Fibroblast of skin of right quadriceps (primary cell): ENCODE measurements around the gene NCOA7.
"Not testable (repeated sequence)": the region's sequence is repeated elsewhere in the genome, so short reads cannot be mapped to it uniquely, and the experiment has no call there.

Source experiments
- DNase-seq: peaks from one replicate; pipeline ENCODE4 v3.0.0-alpha.2; 2013

The NCOA7 gene

DNA sequence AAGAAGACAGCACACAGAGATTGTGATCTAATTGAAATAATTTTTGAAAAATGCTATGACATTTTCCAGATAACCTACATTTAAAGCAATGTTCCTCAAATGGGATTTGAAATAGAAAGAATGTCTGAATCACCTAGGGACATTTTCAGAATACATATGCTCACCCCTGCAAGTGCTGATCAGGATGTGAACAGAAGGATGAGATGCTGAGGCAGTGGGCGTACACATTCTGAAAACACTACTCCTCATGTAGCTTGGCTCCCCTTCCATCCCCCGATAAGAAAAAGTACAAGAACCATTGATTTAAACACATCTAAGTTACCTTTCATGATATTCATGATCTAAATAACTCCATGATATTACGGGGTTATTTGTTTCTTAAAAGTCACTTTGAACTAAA, 136.0 kb downstream of the NCOA7 start:
- DNase-seq: no peak

DNA sequence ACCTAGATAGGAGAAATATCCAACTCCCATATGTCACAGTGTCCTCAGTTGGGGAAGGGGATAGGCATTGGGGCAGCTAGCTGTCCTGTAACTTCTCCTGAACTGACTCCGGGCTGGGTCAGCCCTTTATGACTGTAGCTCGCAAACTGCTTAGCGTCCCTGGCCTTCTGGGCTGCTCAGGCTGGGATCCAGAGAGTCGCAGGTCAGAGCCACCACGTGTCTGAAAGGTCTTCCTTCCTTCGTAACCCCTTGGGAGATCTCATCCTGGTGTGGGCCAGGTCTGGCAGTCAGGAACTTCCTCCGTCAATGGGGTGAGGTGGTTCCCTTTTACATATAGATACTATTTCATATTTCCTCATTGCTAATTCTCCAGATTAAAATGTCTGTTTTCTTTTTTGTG, 137.0 kb downstream of the NCOA7 start:
- DNase-seq: no peak

DNA sequence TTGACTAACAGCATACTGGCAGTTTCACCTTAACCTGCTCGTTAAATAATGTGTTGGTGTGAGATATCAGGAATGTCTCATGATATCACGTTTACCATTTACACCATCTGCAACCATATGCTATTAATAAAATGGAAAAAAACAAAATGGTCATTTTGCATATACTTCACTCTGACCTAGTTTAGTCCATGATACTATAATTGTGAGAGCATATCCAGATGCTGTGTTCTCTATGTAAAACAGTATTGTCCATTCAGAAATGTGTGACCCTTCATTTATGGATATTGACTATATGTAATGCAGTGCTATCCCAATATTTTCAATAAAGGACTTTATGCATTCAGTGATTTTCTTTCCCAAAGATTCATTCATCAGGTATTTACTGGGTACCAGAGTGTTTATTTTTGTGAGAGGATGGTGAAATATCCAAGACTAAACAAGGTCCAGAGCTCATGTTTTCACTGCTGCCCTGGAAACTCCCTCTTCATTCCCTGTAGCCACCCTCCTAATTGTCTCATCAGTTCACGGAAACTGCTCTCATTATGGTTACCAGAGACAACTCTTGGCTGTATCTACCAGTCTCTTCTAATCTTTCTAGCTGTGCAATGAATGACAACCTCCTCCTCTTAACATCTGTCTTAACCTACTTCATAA, 140.1 kb downstream of the NCOA7 start:
- DNase-seq: no peak

DNA sequence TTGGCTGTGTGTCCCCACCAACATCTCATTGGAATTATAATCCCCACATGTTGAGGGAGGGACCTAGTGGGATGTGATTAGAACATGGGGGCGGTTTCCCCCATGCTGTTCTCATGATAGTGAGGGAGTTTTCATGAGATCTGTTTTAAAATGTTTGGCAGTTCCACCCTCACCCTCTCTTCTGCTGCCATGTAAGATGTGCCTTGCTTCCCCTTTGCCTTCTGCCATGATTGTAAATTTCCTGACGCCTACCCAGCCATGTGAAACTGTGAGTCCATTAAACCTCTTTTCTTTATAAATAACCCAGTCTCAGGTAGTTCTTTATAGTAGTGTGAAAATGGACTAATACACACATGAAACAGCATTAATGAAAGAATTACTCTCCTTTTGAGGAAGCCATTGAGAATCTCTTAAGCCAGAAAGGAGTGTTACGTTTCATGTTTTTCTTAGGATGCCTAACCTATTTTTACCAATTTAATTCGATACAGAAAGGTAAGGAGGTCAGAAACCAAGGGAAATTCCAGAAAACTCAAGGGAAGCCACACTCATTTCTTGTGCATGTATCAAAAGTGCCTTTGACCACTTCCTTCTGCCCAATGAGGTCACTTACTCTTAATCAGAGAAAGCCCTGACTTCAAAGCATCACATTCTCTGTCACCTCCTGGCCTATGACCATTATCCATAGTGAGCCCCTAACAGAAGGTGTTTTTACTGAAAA, 141.1 kb downstream of the NCOA7 start:
- no peak for DNase-seq

DNA sequence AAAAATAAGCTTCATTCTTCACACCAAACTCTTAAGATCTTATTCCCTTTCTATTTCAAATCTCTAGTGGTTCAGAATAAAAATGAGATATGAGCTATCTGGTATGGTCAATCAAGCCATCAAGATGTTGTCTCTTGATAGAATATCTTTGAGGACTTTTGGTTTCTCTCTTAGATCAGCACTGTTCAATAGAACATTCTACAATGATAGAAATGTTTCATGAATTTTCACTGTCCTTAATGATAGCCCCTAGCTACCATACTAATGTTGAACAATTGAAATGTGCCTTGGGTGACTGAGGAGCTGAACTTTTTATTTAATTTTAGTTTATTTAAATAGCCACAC, 141.7 kb downstream of the NCOA7 start:
- DNase-seq: no peak

DNA sequence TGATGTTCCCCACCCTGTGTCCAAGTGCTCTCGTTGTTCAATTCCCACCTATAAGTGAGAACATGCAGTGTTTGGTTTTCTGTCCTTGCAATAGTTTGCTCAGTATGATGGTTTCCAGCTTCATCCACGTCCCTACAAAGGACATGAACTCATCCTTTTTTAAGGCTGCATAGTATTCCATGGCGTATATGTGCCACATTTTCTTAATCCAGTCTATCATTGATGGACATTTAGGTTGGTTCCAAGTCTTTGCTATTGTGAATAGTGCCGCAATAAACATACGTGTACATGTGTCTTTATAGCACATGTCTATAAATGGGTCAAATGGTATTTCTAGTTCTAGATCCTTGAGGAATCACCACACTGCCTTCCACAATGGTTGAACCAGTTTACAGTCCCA, 144.8 kb downstream of the NCOA7 start:
- not testable (repeated sequence) for DNase-seq

DNA sequence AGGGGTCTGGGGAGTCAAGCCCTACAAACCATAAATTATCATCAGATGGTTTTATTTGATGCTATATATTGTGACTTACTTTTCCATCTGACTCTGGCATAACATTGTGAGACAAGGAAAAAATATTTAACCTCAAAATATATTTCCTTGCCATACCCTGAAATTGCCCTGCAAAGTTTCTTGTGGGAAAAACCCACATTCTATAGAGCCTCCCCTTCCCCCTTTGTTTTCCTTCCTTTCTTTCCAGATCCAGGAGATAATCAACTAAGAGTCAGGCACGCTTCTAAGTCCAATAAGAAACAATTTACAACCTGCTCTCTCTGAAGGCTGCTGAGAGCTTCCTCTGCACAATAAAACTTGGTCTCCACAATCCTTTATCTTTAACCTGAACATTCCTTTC, 148.3 kb downstream of the NCOA7 start:
- DNase-seq: no peak

DNA sequence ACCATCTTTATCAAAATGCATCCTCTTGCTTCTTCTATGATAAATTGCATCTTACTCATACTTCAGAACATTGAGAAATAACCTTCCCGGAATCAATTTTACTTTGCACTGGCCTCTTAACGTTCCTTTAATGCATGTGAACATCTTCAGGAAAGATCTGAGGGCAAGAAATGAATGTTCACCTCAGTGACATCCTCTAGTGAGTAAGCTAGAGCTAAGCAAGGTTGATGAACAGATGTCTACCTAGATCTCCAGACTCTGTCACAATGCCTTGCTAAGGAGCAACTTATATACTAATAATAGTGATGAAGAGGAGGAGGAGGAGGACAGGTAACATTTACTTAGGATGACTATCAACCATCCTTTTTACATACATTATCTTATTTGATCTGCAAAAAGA, 149.0 kb downstream of the NCOA7 start:
- DNase-seq: no peak

DNA sequence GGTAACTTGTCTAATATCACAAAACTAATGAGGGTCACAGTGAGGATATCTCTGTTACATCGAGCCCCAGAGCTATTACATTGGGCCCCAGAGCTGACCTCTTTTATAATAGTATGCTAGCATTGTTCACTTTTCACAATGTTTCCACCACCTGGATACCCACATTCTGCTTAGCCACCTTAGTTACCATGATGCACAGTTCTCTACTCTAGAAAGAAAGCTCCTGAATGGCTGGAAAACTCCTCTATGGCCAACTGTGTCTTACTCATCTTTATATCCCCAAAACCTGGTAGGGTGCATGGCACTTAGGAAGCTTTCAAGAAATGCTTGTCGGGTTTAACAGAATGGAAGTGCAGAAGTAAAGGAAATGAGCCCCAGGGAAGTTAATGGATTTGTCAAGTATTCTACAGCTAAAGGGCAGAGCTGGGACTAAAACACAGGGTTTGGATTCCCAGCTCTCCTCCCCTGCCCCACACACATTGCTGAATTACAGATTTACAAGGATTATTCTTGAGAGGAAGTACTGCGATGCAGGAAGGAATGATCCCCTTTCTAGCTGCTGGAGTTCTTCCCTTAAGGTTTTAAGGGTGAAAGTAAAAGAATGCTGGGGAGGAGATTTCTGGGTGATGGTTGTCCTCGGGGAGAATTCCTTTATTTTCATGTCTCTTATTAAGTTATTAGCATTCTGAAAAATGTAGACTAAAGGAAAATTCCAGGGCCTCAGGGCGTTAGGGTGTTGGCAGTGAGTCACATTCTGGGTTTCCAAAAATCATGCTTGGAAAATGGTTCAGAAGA, 149.7 kb downstream of the NCOA7 start:
- peak; percentile 28 for DNase-seq

DNA sequence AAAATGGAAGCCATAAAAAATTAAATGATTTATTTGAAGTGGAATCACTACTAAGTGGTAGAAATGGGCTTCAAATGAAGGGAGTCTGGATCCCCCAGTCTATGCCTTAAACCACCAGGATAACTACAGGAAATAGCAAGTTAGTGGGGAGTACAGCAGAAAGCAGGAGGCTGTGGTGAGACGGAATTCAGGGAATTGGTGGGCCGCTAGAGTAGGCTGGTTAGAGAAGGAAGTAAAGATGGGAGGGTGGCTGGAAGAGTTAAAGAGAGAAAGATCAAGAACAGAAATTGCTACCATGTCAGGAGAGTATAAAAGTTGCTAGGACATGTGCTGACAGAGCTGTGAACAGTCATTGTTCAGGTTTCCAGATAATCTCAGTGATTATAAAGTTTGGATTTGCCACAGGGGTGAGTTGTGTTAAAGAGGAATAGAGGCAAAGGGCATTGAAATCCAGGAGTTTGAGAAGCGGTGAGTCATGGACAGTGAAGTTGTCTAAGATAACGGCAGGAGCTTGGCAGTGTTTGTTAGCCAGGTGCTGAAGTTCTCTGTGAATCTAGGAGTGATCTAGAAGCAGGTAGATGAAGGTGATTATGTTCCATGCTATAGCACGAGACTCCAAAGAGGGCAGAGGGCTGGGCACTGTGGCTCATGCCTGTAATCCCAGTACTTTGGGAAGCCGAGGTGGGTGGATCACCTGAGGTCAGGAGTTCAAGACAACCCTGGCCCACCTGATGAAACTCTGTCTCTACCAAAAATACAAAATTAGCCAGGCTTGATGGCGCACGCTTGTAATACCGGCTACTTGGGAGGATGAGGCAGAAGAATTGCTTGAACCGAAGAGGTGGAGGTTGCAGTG, 152.1 kb downstream of the NCOA7 start:
- DNase-seq: peak; percentile 35

DNA sequence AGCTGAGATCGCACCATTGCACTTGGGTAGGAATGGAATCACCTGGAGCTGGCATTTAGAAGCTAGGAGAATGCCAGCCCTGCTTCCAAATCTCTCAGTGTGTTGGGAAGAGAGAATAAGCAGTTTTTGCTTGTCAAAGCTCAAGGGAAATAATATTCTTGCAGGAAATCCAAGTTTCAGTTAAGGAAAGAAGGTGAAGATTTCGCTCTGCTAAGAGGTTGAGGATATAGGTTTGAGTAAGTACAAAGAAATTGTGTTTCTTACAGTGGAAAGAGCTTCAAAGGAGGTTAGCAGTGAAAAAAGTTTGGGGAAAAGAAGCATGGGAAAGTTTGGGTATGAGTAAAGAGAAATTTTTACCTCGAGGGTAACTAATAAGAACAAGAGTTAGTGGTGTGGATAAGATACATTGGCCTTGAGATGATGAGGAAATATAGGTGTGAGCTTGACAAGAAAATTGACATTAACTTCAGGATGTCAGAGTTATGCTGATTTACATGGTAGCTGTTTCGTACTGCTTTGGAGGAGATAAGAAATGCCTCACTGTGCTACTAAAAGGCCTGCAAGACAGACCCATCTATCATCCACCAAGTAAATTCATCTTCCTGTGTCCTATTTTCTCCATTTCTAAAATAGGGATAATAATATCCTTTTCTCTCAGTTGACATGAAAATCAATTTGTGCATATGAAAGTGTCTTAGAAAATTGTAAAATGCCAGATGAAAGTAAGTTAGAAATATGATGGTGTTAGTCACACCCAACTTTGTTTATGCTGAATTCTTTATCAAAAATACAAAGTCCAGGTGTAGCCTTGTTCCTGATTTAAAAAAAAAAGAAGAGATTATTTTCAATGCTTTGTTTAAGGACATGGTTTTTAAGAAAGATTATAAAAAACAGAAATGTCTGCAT, 153.0 kb downstream of the NCOA7 start:
- no peak for DNase-seq

DNA sequence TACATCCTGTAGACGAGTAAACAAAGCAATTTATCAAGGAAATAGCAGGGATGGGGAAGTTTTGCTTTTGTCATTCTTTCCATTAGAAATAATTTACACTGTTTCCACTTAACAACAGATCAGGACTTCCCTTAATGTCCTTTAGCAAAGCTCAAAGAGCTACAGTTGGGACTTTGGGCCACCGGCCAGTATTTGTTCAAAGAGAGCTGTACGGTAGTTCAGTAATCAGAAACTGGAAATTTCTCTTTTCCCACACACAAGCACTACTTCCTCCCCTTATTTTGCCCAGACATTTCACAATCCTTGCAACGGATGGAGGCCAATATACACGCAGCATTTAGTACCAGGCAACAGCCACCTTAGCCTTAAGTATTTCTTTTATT, 153.7 kb downstream of the NCOA7 start:
- DNase-seq: peak; percentile 23

DNA sequence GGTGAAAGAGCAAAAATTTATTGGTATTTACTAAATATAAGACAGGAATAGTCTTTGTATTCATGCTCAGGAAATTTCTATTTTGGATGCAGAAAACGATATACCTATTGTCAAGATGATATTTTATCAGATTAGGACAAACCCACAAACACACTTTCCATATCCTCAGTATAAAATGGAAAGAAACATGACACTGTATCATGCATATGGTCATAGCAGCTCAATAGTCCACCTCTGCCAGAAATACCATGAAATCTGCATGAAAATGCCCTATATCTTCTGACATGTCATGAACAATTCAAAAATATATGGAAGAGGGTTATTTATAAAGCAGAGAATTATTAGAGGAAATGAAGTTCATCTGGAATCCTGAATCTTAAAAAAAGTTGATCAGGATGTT, 154.1 kb downstream of the NCOA7 start:
- no peak for DNase-seq

DNA sequence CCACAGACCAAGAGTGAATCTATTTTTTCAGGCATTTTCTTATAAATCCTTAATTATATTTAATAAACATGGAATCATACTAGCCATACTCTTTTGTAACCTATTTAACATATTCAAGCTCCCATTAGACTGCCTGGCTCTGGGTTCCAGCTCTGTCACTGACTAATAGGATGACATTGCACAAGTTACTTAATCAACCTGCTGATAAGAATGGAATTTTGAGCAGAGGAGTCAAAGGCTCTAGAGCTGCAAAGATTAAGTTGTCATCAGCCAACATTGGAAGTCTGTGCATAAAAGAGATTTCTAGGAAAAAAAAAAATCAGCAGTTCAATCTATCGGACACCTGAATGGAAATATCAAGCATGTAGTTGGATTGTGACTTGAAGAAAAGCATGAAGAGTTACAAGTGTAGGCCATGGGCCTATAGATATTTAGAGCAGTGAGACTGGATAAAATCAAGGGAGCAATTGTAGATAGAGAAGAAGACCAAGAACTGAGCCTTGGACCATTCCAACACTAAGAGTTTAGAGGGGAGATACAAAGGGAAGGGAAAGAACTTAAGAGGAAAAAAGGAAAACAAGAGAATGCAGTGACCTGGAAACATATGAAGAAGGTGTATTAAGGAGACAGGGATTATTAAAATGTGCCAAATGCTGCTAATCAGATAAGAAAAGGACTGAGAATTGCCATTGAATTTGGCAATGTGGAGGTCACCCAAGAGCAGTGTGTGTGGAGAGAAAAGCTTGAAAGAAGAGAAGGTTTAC, 154.8 kb downstream of the NCOA7 start:
- DNase-seq: peak; percentile 21

DNA sequence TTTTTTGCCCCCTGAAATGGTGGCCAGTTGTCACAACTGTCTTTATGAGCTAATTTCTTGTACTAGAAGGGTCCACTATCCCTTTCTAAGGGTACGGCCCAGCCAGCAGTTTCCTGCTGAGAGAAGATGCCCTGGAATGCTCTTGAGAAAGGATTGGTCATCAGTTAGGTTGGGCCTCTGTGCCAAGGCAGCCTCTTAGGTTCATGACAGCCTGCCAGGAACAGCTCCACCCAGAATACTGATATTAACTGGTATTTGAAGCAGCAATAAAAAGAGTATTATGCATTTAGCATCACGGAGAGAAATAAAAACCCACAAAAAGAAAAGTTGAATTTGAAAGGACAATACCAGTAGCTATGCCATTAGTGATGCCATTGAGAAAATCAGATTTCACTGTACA, 156.9 kb downstream of the NCOA7 start:
- DNase-seq: peak; percentile 6

DNA sequence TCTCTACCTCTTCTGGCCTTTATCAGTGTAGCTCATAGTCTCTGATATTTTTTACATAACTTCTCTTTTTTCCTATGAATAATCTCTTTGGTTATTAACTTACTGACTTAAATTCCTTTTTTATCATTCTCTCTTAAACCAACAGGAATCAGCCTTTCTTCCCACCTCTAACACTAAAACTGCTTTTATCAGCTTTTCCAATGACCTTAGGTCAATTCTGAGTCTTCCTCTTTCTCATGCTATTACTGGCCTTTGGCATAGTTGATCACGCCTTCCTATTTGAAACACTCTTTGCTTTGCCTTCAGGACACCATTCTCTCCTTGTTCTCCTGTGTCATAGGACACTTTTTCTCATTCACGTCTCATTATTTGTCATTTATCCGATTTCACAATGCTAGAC, 157.7 kb downstream of the NCOA7 start:
- DNase-seq: no peak

DNA sequence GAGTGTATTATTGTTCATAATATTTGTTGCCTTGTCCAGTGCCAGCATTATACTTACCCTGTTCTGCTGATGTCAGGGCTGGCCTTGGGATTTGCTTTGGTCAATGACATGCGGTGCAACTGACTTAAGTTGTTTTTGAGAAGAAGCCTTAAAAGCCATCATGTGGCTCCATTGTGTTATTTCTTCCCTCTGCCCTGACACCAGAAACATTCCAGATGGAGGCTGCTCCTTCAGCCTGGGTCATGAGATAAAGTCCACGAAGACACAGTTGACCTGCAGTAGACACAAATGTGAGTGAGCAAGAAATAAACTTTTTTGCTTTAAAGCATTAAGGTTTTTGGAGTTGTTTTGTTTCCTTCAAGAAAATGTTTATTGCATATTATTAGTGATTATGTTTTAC, 158.3 kb downstream of the NCOA7 start:
- DNase-seq: no peak

DNA sequence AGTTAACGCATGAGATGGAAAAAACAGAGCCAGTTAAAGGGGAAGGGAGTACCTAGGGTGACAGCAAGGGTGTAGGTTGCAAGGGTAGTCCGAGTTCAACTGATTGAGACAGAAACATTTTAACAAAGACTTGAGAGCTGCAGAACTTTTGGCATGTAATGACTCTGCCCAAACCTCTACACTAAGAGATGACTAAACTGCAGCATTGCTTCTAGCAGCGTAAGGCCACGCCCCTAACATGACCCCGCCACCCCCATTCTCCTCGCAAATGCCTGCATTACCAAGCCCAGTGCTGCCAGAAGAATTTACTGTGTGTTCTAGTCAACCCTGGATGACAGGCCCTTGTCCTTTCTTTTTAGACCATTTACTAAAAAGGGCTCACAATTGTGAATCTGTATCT, 159.5 kb downstream of the NCOA7 start:
- peak; percentile 21 for DNase-seq

DNA sequence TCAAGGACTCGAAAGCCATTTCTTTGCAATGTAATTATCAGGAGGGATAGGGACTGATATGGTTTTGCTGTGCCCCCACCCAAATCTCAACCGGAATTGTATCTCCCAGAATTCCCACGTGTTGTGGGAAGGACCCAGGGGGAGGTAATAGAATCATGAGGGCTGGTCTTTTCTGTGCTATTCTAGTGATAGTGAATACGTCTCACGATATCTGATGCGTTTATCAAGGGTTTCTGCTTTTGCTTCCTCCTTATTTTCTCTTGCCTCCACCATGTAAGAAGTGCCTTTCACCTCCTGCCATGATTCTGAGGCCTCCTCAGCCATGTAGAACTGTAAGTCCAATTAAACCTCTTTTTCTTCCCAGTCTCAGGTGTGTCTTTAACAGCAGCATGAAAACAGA, 160.0 kb downstream of the NCOA7 start:
- DNase-seq: not testable (repeated sequence)

DNA sequence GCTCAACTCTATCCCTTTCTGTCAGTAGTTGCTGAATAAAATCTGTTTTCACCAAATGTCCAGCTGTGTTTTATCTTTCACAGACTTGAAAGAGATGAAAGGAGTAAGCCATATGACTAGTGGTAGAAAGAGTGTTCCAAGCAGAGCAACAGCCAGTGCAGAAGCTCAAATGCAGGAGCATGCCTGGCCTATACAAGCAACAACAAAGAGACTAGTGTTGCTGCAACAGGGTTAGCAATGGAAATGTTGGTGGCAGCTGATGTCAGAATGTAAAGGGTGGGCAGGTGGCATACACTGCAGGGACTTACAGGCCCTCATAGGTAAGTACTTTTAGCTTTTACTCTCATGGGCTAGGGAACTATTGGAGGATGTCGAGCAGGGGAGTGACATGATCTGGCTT, 160.6 kb downstream of the NCOA7 start:
- no peak for DNase-seq

DNA sequence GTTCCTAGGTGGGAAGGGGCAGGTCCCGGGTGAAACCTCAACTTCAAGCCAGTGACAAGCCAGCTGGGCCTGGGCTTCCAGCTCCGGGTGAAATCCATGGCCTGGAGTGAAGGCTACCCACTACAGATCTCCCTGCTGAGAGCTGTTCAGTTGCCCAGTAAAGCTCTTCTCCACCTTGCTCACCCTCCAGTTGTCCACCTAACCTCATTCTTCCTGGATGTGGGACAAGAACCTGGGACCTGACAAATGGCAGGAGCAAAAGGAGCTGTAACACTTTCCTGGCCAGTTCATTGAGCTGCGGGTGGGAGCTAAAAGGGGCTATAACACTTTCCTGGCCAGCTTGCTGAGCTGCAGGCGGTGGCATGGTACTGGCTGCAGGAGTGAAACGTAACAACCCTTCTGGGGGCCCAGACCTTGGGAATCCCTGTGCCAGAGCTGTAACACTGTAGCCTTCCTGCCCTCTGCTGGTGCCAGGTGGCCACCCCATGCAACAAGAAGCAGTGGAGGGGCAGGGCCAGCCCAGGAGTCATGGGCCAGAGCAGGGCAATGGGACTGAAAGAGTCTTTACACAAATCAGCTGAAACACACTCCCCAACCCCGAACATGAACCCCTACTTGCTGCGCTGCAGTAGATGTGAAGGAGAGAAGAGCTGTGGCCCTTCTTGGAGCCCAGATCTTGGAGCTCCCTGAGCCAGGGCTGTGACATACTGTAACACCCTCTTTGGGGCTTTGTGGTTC, 162.2 kb downstream of the NCOA7 start:
- peak; percentile 28 for DNase-seq
